ENCODE results near the gene ESR1.

DNA sequence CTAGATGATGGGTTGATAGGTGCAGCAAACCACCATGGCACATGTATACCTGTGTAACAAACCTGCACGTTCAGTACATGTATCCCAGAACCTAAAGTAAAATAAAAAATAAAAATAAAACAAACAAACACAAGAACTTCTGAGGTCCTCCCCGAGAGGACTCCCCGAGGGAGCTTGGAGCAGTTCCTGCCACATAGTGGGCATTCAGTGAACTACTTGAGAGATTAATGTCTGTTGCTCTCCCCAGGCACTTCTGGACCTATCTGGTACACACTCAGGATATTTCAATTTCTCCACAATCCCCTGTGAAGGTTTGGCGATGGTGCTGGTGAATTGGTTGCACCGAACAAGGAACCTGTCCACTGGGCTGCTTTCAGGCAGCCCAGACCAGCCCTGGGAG is 311.2 kb downstream of the ESR1 start:
- TF ChIP-seq, protein P1, sequence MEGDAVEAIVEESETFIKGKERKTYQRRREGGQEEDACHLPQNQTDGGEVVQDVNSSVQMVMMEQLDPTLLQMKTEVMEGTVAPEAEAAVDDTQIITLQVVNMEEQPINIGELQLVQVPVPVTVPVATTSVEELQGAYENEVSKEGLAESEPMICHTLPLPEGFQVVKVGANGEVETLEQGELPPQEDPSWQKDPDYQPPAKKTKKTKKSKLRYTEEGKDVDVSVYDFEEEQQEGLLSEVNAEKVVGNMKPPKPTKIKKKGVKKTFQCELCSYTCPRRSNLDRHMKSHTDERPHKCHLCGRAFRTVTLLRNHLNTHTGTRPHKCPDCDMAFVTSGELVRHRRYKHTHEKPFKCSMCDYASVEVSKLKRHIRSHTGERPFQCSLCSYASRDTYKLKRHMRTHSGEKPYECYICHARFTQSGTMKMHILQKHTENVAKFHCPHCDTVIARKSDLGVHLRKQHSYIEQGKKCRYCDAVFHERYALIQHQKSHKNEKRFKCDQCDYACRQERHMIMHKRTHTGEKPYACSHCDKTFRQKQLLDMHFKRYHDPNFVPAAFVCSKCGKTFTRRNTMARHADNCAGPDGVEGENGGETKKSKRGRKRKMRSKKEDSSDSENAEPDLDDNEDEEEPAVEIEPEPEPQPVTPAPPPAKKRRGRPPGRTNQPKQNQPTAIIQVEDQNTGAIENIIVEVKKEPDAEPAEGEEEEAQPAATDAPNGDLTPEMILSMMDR (IDR thresholded peaks at IDR 0.05; ENCODE audit: low read depth, low read length, poor library complexity, severe bottlenecking), result no peak
- no peak for TF ChIP-seq EZH2phosphoT487 (IDR thresholded peaks at IDR 0.05; ENCODE audit: borderline replicate concordance, low read length)

All from DOHH2 (cell line).